ENCODE results near the gene FKBP9.
"Not testable (repeated sequence)": the region's sequence is repeated elsewhere in the genome, so short reads cannot be mapped to it uniquely, and the experiment has no call there.

The FKBP9 gene

GRCh38 chr7:32952876-32953275 lies 4.4 kb upstream of the FKBP9 start:
- no peak for DNase-seq (ENCODE audit: low read depth)

- no peak for DNase-seq (ENCODE audit: low read depth)
Measured at GRCh38 chr7:32958046-32959025, 1.1 kb downstream of the FKBP9 start.

- DNase-seq (ENCODE audit: low read depth) = not testable (repeated sequence)
Measured at GRCh38 chr7:32963880-32964301, 6.7 kb downstream of the FKBP9 start.

GRCh38 chr7:32964461-32965159 lies 7.4 kb downstream of the FKBP9 start:
- DNase-seq (ENCODE audit: low read depth) = not testable (repeated sequence)

- not testable (repeated sequence) for DNase-seq (ENCODE audit: low read depth)
Measured at GRCh38 chr7:32966489-32967267, 9.4 kb downstream of the FKBP9 start.

- not testable (repeated sequence) for DNase-seq (ENCODE audit: low read depth)
Measured at GRCh38 chr7:32967268-32967582, 10.0 kb downstream of the FKBP9 start.

- DNase-seq (ENCODE audit: low read depth) = not testable (repeated sequence)
Measured at GRCh38 chr7:32971967-32972366, 14.7 kb downstream of the FKBP9 start.

GRCh38 chr7:32977159-32977558 lies 19.9 kb downstream of the FKBP9 start:
- DNase-seq (ENCODE audit: low read depth) = not testable (repeated sequence)

GRCh38 chr7:32979246-32979645 lies 22.0 kb downstream of the FKBP9 start:
- DNase-seq (ENCODE audit: low read depth) = not testable (repeated sequence)

GRCh38 chr7:32979902-32980301 lies 22.7 kb downstream of the FKBP9 start:
- not testable (repeated sequence) for DNase-seq (ENCODE audit: low read depth)

GRCh38 chr7:32988148-32988547 lies 30.9 kb downstream of the FKBP9 start:
- DNase-seq (ENCODE audit: low read depth) = not testable (repeated sequence)

GRCh38 chr7:32991068-32991585 lies 33.9 kb downstream of the FKBP9 start:
- DNase-seq (ENCODE audit: low read depth) = not testable (repeated sequence)

- not testable (repeated sequence) for DNase-seq (ENCODE audit: low read depth)
Measured at GRCh38 chr7:32991975-32992700, 34.9 kb downstream of the FKBP9 start.

- not testable (repeated sequence) for DNase-seq (ENCODE audit: low read depth)
Measured at GRCh38 chr7:32992750-32993149, 35.5 kb downstream of the FKBP9 start.

- DNase-seq (ENCODE audit: low read depth) = not testable (repeated sequence)
Measured at GRCh38 chr7:32997956-32998355, 40.7 kb downstream of the FKBP9 start.

- DNase-seq (ENCODE audit: low read depth) = not testable (repeated sequence)
Measured at GRCh38 chr7:32998361-32999171, 41.3 kb downstream of the FKBP9 start.

- DNase-seq (ENCODE audit: low read depth) = not testable (repeated sequence)
Measured at GRCh38 chr7:32999380-32999779, 42.1 kb downstream of the FKBP9 start.

- DNase-seq (ENCODE audit: low read depth) = not testable (repeated sequence)
Measured at GRCh38 chr7:33003111-33003510, 45.9 kb downstream of the FKBP9 start.

- DNase-seq (ENCODE audit: low read depth) = not testable (repeated sequence)
Measured at GRCh38 chr7:33004104-33004616, 46.9 kb downstream of the FKBP9 start.

- not testable (repeated sequence) for DNase-seq (ENCODE audit: low read depth)
Measured at GRCh38 chr7:33005193-33005592, 48.0 kb downstream of the FKBP9 start.
